Progenitor cell of endocrine pancreas (in vitro differentiated cells): ENCODE data around the gene HK3. TPM values are rescaled to one million over a fixed set of nuclear protein-coding genes. Genes with fewer than 3 reads are reported as not detected.
A peak's percentile ranks its signal among the peaks of the same experiment; 100 is the strongest.

Experiments used
- DNase-seq: peaks from one replicate; pipeline ENCODE4 v3.0.0; 2021; ENCODE audit warnings: low spot score; ENCODE audit not compliant: unreplicated experiment
- H3K27ac Mint-ChIP-seq: 2 replicates; pipeline ENCODE4 v1.8.0; 2021; ENCODE audit warnings: mild to moderate bottlenecking, moderate library complexity, mixed read lengths
- H3K27me3 Mint-ChIP-seq: 2 replicates; pipeline ENCODE4 v1.8.0; 2021; ENCODE audit warnings: mixed read lengths
- H3K36me3 Mint-ChIP-seq: 2 replicates; pipeline ENCODE4 v1.8.0; 2022; ENCODE audit warnings: mixed read lengths; ENCODE audit not compliant: insufficient read depth
- H3K4me1 Mint-ChIP-seq: 2 replicates; pipeline ENCODE4 v1.8.0; 2021; ENCODE audit warnings: low read depth, mixed read lengths
- H3K4me3 Mint-ChIP-seq: 2 replicates; pipeline ENCODE4 v1.8.0; 2021; ENCODE audit warnings: low read depth, mild to moderate bottlenecking, moderate library complexity, mixed read lengths
- H3K9me3 Mint-ChIP-seq: 2 replicates; pipeline ENCODE4 v1.8.0; 2021; ENCODE audit warnings: low read depth, mixed read lengths
- total RNA-seq: library from RNA; stranded (reverse); gene quantifications from 2 replicates; pipeline ENCODE4 v1.2.1, GENCODE V29; 2021
- TF ChIP-seq, protein P1 (sequence below): fragments of 200-600 bp; sonication (generic); IDR thresholded peaks from one replicate; pipeline ENCODE4 v1.5.0; 2021; ENCODE audit warnings: antibody characterized with exemption, mild to moderate bottlenecking; ENCODE audit not compliant: unreplicated experiment

HK3 gene
- total RNA-seq, 1 donor from 2014 or later, result not detected

DNA sequence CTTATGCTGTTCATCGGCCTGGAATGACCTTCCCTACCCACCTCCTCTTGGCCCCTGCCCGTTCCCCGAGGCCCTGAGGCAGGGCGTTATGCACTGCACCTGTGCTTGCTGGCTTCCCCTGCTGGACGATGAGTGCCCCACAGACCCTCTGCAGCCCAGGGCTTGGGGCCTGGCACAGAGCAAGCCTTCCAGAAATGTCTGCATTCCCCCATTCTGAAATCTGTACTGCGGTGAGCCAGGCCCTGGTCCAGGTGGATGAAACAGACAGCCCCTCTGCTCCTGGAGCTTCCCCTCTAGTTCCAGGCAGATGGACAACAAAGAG is 53.8 kb downstream of the HK3 start:
- H3K4me1 Mint-ChIP-seq, result no peaks in the 10 kb centered on the region
- TF ChIP-seq, protein P1, sequence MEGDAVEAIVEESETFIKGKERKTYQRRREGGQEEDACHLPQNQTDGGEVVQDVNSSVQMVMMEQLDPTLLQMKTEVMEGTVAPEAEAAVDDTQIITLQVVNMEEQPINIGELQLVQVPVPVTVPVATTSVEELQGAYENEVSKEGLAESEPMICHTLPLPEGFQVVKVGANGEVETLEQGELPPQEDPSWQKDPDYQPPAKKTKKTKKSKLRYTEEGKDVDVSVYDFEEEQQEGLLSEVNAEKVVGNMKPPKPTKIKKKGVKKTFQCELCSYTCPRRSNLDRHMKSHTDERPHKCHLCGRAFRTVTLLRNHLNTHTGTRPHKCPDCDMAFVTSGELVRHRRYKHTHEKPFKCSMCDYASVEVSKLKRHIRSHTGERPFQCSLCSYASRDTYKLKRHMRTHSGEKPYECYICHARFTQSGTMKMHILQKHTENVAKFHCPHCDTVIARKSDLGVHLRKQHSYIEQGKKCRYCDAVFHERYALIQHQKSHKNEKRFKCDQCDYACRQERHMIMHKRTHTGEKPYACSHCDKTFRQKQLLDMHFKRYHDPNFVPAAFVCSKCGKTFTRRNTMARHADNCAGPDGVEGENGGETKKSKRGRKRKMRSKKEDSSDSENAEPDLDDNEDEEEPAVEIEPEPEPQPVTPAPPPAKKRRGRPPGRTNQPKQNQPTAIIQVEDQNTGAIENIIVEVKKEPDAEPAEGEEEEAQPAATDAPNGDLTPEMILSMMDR, result no peak
- H3K36me3 Mint-ChIP-seq, result no peaks in the 10 kb centered on the region
- no peaks in the 10 kb centered on the region for H3K9me3 Mint-ChIP-seq
- H3K27ac Mint-ChIP-seq, result no peak overlapping the region
- peaks cover 31% of the 10 kb centered on the region for H3K27me3 Mint-ChIP-seq
- H3K4me3 Mint-ChIP-seq, result no peak overlapping the region
- DNase-seq, result no peak

DNA sequence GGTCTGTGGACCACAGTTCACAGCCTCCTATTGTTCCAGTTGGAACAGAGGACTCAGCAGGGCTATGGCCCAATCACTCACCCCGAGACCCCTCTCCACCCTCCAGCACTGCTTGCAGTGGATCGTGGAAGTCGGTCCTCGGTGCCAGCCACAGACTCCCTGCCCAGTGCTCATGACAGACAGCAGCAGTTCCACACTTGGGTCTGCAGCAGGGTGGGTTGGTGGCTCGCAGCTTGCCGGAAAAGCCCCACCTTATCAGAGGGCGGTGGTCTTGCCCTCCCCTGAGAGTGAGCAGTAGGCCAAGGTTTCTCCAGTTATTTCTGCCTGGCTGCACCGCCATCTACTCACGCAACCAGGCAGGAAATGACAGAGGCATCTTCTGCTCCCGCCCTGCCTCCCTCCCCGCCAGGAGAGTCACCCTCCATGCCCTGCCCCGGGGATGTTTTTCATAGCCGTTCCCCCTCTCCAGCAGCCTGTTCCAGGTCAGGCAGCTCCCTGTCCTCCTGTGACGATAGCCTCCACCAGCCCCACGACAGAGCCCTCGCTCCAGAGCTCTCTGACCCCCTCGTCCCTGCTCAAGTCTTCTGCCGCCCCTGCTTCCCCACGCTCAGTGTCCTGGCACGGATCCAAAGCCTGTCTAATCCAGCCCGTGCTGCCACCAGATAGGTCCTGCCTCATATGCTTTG is 54.3 kb downstream of the HK3 start:
- Mint-ChIP-seq H3K9me3 (no peaks in the 10 kb centered on the region), H3K27me3 (peaks cover 30% of the 10 kb centered on the region), H3K36me3 (no peaks in the 10 kb centered on the region), H3K27ac (no peak overlapping the region), H3K4me1 (no peaks in the 10 kb centered on the region), H3K4me3 (no peak overlapping the region)
- DNase-seq, result no peak
- TF ChIP-seq, protein P1, result no peak

DNA sequence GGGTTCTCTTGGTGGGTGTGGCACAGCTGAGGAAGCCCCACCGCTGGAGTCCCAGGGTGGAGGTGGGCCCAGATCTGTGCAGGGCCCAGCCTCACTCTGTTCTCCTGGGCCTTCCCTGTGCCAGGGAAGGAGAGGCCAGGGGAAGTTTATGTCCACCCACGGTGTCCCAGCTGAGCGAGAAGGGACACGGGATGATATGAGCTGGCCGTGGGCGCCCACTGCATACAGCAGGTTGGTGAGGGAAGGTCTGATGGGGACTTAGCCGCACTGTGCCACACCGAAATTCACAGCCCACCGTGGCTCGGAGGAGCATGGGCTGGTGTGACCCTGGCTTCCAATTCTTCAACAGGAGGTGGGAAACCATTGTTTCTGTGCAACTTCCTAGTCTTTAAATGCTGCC is 54.9 kb downstream of the HK3 start:
- Mint-ChIP-seq H3K4me1 (no peaks in the 10 kb centered on the region), H3K4me3 (no peak overlapping the region), H3K36me3 (no peaks in the 10 kb centered on the region), H3K27ac (no peak overlapping the region), H3K27me3 (peaks cover 30% of the 10 kb centered on the region), H3K9me3 (no peaks in the 10 kb centered on the region)
- TF ChIP-seq, protein P1, result no peak
- DNase-seq, result no peak

DNA sequence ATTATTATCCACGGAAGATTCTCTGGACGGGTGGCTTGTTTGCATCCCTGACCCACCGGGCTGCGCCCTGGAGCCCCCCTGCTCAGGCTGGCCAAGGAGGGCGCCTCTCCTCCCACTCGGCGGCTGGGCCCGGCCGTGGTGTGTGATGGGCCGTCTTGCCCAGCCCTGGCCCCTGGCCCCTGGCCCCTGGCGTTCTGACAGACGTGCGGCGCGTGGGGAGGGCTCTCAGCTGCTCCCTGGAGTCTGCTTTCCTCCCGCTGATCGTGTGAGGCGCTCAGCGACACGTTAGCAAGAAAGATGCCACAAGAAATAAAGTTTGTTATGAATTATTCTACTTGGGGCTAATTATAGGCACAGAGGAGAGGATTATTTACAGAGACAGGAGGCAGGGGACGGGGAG is 55.5 kb downstream of the HK3 start:
- TF ChIP-seq, protein P1, result no peak
- H3K36me3 Mint-ChIP-seq, result no peaks in the 10 kb centered on the region
- H3K9me3 Mint-ChIP-seq, result no peaks in the 10 kb centered on the region
- no peak overlapping the region for H3K4me3 Mint-ChIP-seq
- peaks cover 33% of the 10 kb centered on the region for H3K27me3 Mint-ChIP-seq
- DNase-seq, result no peak
- peak overlapping the region; percentile 38 for H3K27ac Mint-ChIP-seq
- no peaks in the 10 kb centered on the region for H3K4me1 Mint-ChIP-seq

DNA sequence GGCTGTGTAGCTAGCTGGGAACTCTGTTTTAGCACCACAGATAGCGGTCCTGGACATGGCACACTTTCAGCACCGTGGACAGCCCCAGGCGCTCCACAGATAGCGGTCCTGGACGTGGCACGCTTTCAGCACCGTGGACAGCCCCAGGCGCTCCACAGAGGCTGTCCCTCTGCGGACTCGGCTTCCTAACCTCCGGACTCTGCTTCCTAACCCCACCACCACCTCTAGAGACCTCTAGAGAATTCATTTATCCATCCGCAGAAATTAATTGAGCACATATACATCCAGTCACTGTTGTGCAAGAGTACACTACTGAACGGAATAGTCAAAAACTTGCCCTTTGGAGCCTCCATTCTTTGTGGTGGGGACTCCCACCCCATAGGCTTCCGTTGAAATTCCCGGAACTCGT is 61.4 kb downstream of the HK3 start:
- peaks cover 57% of the 10 kb centered on the region for H3K27me3 Mint-ChIP-seq
- H3K36me3 Mint-ChIP-seq, result no peaks in the 10 kb centered on the region
- H3K4me1 Mint-ChIP-seq, result no peaks in the 10 kb centered on the region
- TF ChIP-seq, protein P1, result no peak
- DNase-seq, result peak; percentile 97
- no peak overlapping the region for H3K27ac Mint-ChIP-seq
- no peak overlapping the region for H3K4me3 Mint-ChIP-seq
- no peaks in the 10 kb centered on the region for H3K9me3 Mint-ChIP-seq
